ENCODE results near the gene SH3RF3.
"Not testable (repeated sequence)": the region's sequence is repeated elsewhere in the genome, so short reads cannot be mapped to it uniquely, and the experiment has no call there.

The SH3RF3 gene

GRCh38 chr2:109531896-109532727 lies 403.1 kb downstream of the SH3RF3 start:
- DNase-seq (ENCODE audit: low read depth in 2 of 2, low spot score in 1 of 2), result no peak

DNA sequence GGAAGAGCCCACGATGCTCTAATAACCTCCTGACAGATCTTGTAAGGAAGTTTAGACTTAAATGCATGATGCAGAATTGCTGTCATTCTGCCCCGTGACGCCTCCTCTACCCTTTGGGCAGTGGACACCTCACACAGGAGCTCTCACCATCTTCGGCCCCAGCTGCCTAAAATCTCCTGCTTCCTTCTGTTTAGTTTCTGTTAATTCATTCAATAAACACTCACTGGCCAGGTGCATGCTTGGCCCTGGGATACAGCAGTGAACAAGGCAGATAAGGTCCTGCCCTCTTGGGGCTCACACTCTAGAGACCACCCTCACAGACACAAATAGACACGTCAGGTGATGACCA lies 403.7 kb downstream of the SH3RF3 start:
- DNase-seq (ENCODE audit: low read depth in 2 of 2, low spot score in 1 of 2), result no peak

GRCh38 chr2:109533823-109534222 lies 404.8 kb downstream of the SH3RF3 start:
- no peak for DNase-seq (ENCODE audit: low read depth in 2 of 2, low spot score in 1 of 2)

- DNase-seq (ENCODE audit: low read depth in 2 of 2, low spot score in 1 of 2), result no peak
Measured at GRCh38 chr2:109535217-109535946, 406.4 kb downstream of the SH3RF3 start.

- not testable (repeated sequence) for DNase-seq (ENCODE audit: low read depth in 2 of 2, low spot score in 1 of 2)
Measured at GRCh38 chr2:109536556-109536955, 407.6 kb downstream of the SH3RF3 start.

GRCh38 chr2:109537565-109538222 lies 408.7 kb downstream of the SH3RF3 start:
- DNase-seq (ENCODE audit: low read depth in 2 of 2, low spot score in 1 of 2), result no peak

GRCh38 chr2:109538546-109538945 lies 409.5 kb downstream of the SH3RF3 start:
- DNase-seq (ENCODE audit: low read depth in 2 of 2, low spot score in 1 of 2), result no peak

GRCh38 chr2:109542384-109542783 lies 413.4 kb downstream of the SH3RF3 start:
- no peak for DNase-seq (ENCODE audit: low read depth in 2 of 2, low spot score in 1 of 2)

DNA sequence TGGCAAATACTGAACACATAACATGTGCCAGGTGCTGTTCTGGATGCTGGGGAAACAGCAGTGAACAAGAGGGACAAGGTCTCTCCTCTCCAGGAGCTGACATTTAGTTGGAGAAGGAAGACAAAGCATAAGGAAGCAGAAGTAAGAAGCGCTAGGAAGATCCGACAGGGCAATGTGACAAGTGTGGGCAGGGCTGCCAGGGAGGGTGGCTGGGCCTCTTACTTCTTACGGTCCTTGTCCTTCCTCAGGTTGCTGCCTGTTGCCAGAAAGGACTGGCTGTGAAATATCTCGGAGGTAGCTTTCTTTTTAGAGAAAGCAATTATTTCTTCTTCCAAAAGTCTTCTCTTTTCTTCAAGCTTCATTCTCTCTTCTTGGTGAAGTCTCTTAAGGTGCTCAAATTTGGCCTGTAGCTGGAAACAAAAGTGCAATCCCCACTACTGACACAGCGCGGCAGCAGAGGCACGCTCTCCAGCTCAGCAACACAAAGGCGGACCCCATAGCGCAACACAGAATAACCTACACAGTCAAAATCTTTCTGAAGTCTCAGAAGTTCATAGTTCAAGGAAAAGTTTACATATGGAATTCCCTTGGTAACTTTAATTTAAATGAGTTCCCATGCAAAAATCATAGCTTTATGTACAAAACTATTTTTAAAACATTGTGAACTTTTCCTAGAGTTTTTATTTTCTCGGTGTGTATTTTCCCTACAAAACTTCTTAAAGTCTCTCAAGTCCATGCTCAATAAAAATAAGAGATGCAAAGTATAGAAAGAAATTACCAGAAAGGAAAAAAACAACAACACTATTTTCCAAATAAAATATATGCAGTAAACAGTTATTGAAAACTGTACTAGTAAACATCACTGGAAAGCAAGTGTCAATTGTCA lies 417.1 kb downstream of the SH3RF3 start:
- DNase-seq (ENCODE audit: low read depth in 2 of 2, low spot score in 1 of 2), result peak in 1 of 2 donors; percentile 32

DNA sequence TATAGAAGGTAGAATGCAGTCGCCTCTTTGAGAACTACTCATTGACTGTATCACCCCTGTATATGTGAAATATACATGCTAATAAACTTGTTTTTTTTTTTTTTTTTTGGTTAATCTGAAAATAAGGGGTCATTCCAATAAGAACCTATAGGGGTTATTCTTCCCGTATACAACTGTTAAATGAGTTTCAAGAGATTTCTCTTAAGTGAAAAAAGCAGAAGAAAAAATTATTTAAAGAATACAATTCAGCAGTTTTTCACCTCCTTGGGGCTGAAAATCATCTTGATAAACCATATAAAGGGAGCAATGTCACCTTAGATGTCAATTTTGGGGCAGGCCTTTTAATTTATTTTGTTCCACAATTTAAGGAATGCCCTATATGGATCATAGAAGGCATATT lies 418.3 kb downstream of the SH3RF3 start:
- no peak for DNase-seq (ENCODE audit: low read depth in 2 of 2, low spot score in 1 of 2)

DNA sequence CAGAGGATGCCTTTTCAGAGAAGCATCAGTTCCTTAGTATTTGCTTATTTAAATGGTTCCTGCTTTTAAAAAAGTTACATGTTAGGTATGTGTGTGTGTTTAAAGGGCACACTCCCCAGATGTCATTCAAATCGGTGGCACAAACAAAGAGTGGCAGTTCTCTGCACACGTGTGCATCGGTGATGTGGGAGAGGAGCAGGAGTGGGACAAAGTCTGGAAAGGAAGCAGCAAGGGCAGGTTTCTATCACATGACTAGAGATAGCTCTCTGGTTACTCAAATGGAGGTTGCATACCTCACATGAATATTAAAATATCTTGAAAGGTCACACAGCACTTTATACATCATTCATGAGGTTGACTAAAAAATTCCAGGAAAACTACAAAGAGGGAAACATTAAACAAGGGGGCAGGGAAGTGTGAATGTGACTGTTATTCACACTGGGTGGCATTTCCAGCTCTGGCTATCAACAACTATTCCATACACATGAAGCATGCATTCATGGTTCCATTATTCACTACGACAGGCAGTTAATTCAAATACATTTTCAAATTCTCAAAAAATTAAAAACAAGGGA lies 420.1 kb downstream of the SH3RF3 start:
- DNase-seq (ENCODE audit: low read depth in 2 of 2, low spot score in 1 of 2), result no peak

Data from stimulated activated CD8-positive, alpha-beta memory T cell treated with anti-CD3 and anti-CD28 coated beads, Interleukin-4, amount 100 ng/mL, for 4 hours (primary cell).